GM12874 (cell line): ENCODE measurements around the gene VARS1.

Experiments used
- TF ChIP-seq, protein P1 (sequence below): IDR thresholded peaks from 2 replicates; pipeline ENCODE4 v1.5.1; 2011; ENCODE audit warnings: low read depth, mild to moderate bottlenecking, control low read depth, low read length, moderate library complexity; ENCODE audit not compliant: insufficient read depth

Gene VARS1

DNA sequence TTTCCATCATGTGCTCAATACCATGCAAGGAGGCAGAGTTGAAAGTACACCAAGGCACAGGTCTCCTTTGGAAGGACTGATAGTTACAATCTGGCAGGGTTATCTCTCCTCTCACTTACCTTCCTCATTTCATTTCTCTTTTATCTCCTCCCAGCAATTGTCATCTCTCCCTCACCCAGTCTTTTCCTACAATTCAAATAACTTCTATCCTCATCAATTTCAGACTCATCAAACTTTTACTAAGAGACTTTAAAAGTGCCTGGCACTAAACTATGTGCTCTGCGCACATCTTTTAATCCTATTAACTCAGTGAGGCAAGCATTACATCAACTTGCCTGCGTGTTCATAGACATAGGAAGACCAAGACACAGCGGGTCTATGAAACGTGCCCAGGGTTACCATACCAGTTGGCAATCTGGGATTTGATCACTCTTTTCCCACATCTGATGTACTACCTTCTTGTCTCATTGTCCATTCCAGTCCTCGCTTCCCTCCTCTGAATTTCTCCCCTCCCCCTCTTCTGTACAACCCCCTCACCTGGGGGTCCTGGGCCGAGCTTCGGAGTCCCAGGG, 1.2 kb downstream of the VARS1 start:
- TF ChIP-seq, protein P1, sequence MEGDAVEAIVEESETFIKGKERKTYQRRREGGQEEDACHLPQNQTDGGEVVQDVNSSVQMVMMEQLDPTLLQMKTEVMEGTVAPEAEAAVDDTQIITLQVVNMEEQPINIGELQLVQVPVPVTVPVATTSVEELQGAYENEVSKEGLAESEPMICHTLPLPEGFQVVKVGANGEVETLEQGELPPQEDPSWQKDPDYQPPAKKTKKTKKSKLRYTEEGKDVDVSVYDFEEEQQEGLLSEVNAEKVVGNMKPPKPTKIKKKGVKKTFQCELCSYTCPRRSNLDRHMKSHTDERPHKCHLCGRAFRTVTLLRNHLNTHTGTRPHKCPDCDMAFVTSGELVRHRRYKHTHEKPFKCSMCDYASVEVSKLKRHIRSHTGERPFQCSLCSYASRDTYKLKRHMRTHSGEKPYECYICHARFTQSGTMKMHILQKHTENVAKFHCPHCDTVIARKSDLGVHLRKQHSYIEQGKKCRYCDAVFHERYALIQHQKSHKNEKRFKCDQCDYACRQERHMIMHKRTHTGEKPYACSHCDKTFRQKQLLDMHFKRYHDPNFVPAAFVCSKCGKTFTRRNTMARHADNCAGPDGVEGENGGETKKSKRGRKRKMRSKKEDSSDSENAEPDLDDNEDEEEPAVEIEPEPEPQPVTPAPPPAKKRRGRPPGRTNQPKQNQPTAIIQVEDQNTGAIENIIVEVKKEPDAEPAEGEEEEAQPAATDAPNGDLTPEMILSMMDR: no peak

DNA sequence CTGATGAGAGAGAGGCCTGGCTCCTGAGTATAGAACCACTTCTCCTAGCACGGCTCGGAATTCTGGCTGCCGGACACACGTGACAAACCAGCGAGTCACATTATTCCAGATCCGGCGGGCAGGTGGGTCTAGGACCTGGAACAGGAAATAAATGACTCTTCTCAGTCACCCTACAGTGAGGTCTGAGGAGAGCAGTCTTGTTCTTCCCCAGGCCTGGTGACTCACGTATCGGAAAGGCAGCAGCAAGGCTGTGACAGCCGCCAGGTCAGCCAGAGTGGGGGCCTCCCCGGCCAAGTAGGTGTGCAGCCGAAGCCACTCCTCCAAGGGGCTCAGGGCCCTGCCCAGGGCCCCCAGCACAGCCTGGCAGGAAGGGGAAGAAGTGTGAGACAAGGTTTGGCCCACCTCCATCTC, 2.8 kb downstream of the VARS1 start:
- TF ChIP-seq, protein P1: no peak

DNA sequence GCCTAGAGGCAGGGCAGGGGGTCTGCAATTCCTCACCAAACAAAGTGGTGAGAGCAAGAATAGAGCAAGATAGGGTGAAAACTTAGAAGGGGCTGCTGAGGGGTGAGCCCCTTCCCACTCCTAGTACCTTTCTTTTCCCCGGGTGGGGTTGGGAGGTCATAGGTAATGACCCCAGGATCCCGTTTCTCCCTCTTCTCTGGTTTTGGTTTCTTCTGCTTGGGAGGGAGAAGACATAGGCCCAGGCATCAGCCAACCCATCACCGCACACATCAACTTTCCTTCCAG, 3.5 kb downstream of the VARS1 start:
- TF ChIP-seq, protein P1: no peak

DNA sequence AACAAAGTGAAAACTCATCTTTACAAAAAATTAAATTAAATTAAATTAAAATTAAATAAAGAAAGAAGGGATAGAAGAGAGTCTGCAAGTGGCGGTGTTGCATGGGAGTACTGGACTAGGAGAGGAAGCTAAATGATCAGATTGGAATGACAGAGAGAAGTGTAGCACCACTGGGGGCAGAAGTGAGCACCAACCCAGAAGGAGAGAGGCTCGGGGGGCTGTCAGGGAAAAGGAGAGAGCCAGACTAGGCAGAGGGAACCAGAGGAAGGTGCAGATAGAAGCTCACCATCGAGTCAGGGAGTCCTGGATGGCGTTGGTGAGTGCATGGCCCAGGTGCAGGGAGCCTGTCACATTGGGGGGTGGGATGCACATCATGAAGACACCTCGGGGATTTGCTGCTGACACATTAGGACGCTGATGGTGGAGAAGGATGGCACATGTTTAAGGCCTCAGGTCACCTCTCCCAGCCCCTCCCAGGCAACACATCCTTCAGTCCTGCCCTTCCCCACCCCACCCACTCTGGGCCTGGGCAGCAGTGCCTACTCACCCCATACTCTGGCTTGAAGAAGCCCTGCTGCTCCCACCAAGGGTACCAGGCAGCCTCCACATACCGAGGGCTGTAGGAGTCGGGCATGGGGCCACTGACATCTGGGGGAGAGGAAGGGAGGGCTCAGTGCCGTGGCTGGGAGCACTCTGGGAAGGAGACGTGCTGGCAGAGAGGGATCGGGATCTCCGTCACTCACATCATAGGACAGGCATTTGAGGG, 4.0 kb downstream of the VARS1 start:
- TF ChIP-seq, protein P1: peak; percentile 71

DNA sequence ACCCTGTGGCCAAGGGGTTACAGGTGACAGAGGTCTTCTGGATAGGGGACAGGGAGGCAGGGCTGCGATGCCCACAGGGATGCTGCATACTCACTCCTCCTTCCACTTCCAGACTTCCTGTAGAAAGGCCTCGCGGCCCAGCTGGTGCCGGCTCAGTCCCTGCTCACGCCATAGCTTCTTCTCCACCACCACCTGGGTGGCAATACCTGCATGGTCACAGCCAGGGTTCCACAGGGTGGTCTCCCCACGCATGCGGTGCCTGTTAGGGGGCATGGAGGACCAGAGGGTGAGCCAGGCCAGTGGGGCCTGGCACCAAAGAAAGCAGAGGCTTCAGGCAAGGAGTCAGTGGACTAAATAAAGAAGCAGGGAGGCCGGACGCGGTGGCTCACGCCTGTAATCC, 10.1 kb downstream of the VARS1 start:
- TF ChIP-seq, protein P1: no peak

DNA sequence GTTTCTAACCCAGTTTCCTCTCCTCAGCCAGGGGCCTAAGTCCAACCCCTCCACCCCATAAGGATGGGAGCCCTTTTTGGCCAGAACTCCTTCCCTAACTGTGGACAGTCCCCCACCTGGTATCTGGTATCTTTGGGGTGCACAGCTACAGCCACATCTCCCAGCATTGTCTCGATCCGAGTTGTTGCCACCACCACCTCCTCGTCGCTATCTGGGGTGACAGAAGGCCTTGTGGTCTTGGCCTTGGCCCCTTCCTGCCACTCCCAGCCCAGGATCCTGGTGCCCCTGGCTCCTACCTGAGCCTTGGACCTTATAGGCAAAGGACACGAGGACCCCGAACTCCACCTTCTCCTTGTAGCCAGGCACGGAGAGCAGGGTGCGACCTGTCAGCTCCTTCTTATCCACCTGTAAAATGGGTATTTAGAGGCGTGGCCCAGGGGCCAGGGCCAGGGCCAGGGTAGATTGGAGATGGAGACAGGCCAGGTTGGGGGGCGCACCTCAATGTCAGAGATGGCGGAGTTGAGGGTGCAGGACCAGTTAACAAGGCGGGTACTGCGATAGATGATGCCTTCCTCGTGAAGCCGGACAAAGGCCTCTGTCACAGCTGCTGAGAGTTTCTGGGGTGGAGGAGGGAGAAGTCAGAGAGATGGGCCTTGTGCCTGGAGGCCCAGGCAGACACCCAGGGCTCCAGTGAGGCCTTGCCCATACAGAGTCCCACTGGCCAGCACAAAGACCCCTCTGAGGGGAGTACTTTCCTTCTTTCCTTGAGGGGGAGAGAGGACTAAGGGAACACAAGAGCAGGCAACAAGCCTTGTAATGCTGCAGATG, 11.2 kb downstream of the VARS1 start:
- TF ChIP-seq, protein P1: no peak

DNA sequence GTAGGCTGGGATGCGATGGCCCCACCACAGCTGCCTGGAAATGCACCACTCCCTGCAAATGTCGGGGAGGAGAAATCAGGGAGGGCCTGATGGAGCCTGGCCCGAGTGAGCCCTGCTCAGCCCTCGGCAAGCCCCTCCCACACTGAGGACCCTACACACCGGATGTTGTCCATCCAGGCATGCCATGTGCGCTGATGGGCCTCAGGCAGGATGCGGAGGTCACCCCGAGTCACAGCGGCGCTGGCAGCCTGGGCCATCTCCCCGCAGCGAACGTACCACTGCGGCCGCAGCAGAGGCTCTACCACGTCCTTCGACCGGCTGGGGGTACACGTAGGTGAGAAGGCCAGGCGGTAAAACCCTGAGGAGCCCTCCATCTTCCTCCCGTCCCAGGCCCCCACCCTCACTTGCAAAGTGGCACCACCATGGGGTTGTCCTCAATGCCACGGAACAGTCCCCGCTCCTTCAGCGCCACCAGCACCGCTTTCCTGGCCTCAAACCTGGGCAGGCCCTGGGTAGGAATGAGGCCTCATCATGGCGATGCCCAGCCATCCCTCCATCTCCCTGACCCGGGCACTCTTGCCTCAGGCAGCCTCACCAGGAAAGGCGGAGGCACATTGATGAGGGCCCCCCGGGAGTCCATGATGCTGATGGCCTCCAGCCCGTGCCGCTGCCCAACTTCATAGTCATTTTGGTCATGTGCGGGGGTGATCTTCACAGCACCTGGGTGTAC, 13.3 kb downstream of the VARS1 start:
- TF ChIP-seq, protein P1: no peak
